ENCODE measurements around the gene HTR3A. TPM values are rescaled to one million over a fixed set of nuclear protein-coding genes. Genes with fewer than 3 reads are reported as not detected.

The HTR3A gene
- total and polyA plus RNA-seq, 9 of the 15 experiments (the other 6 are each of a cell fraction or from before 2014, with no cell fraction given) = not detected

- TF ChIP-seq NR1H2 (CRISPR knock-in tag; IDR thresholded peaks at IDR 0.05) (no peak), ZBTB2 (IDR thresholded peaks at IDR 0.05) (no peak), CAMTA2 (CRISPR knock-in tag; conservative IDR thresholded peaks at IDR 0.05) (no peak), EZH2 (IDR thresholded peaks at IDR 0.05; ENCODE audit: borderline replicate concordance, low read depth, low read length) (no peak), YY1 (IDR thresholded peaks at IDR 0.05; ENCODE audit: borderline replicate concordance in 1 of 3, control insufficient read depth in 1 of 3, extremely low read depth in 1 of 3, insufficient read depth in 3 of 3, insufficient read length in 1 of 3, insufficient replicate concordance in 2 of 3, low read depth in 1 of 3, low read length in 2 of 3) (no peak)
Measured at GRCh38 chr11:113952588-113952987, 22.3 kb upstream of the HTR3A start (continued).

- no peak overlapping the region for H3K9ac ChIP-seq (ENCODE audit: insufficient read depth in 1 of 2, low read depth in 2 of 2, low read length in 2 of 2)
- no peaks in the 10 kb centered on the region for H3K4me1 ChIP-seq (replicated peaks in 1 of 2; ENCODE audit: control insufficient read depth in 2 of 2, insufficient read depth in 2 of 2, low read length in 2 of 2)
- H2AFZ ChIP-seq (ENCODE audit: low read depth, low read length) = no peak overlapping the region
- POLR2A ChIA-PET = interaction anchor here (1.4 kb wide), 1 partner anchor 11 kb away, joined by 3 read pairs; no protein-coding TSS in a partner anchor
- in situ Hi-C loops (cut with MboI) (no loop called here), intact Hi-C loops (cut with micrococcal nuclease) (no loop called here)
- no TSS peak for BruUV-seq (replicated peaks)
- H3K9me1 ChIP-seq (ENCODE audit: control insufficient read depth, insufficient read depth, low read length) = peaks cover 3% of the 10 kb centered on the region
- no peak overlapping the region for H3K4me3 ChIP-seq
- no peaks in the 10 kb centered on the region for H3K79me2 ChIP-seq (ENCODE audit: control insufficient read depth, insufficient read depth, low read length)
- CTCF ChIA-PET (ENCODE audit: low intra/inter-chr PET ratio) = no interaction called here
- H3K4me2 ChIP-seq (ENCODE audit: insufficient read depth, low read length) = no peak overlapping the region
- WGBS (ENCODE audit: insufficient coverage, low coverage, missing lambda C conversion rate) = 0% methylated on average over 6 of the region's 6 CpGs
- FAIRE-seq = no peak
- no peak for ATAC-seq
- no peak overlapping the region for H3K27ac ChIP-seq (ENCODE audit: extremely low read depth, low read depth, low read length)
- DNase-seq (ENCODE audit: extremely low read depth in 1 of 4, low spot score in 3 of 4) = no peak
- peaks cover 22 to 54% of the 10 kb centered on the region in 2 experiments for H3K27me3 ChIP-seq (ENCODE audit: control insufficient read depth in 2 of 2, insufficient read depth in 2 of 2, low read length in 2 of 2)
- no peaks in the 10 kb centered on the region for H3K36me3 ChIP-seq (ENCODE audit: control insufficient read depth, insufficient read depth, low read length)
- H4K20me1 ChIP-seq (replicated peaks; ENCODE audit: control insufficient read depth, insufficient read depth, low read length) = no peaks in the 10 kb centered on the region; the same call in 1 of the 2 replicates
- no peaks in the 10 kb centered on the region for H3K9me3 ChIP-seq (replicated peaks; ENCODE audit: control insufficient read depth, insufficient read depth, low read depth, low read length)
- no peak for TF ChIP-seq ETS2 (tag; IDR thresholded peaks at IDR 0.05; ENCODE audit: borderline replicate concordance, poor library complexity, severe bottlenecking)
- no peak for TF ChIP-seq CSDE1 (IDR thresholded peaks at IDR 0.05)
- TF ChIP-seq NUFIP1 (IDR thresholded peaks at IDR 0.05; ENCODE audit: partially characterized antibody) = no peak
- no peak for TF ChIP-seq USF1 (CRISPR knock-in tag; IDR thresholded peaks at IDR 0.05)
- TF ChIP-seq SPI1 (IDR thresholded peaks at IDR 0.05; ENCODE audit: borderline replicate concordance, low read depth, low read length) = no peak
- no peak for TF ChIP-seq CGGBP1 (CRISPR knock-in tag; IDR thresholded peaks at IDR 0.05)
- no peak for TF ChIP-seq MEIS2 (IDR thresholded peaks at IDR 0.05; ENCODE audit: partially characterized antibody)
- TF ChIP-seq ATF1 (CRISPR knock-in tag; IDR thresholded peaks at IDR 0.05) = no peak
- TF ChIP-seq ATF1 (tag; IDR thresholded peaks at IDR 0.05) = no peak
- TF ChIP-seq NR0B1 (IDR thresholded peaks at IDR 0.05; ENCODE audit: partially characterized antibody) = no peak
Measured at GRCh38 chr11:113954235-113954634, 20.7 kb upstream of the HTR3A start.
